ENCODE results near the gene PDZRN3. TPM values are rescaled to one million over a fixed set of nuclear protein-coding genes. Genes with fewer than 3 reads are reported as not detected.

The PDZRN3 gene
- total and polyA plus RNA-seq, 2 experiments from 2014 or later: 22.3 to 35.6 TPM

DNA sequence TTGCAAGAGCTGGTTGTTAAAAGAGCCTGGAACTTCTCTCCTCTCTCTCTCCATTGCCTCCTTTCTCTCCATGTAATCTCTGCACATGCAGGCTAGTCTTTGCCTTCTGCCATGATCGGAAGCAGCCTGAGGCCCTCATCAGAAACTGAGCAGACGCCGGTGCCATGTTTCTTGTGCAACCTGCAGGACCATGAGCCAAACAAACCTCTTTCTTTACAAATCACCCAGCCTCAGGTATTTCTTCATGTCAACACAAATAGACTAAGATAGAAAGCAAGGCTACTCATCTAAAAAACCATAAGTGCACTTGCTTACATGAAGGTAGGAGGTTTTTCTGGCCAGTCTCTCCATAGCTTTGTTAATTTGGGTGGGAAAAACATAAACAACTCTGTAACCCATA, 8.7 kb downstream of the PDZRN3 start:
- H3K4me2 ChIP-seq (ENCODE audit: unreplicated experiment): no peak overlapping the region
- H3K9ac ChIP-seq: no peak overlapping the region
- H3K27me3 ChIP-seq (replicated peaks; ENCODE audit: insufficient read depth): no peaks in the 10 kb centered on the region
- H3K9me3 ChIP-seq (ENCODE audit: low read depth): no peaks in the 10 kb centered on the region
- no peaks in the 10 kb centered on the region for H3K36me3 ChIP-seq (ENCODE audit: low read depth)
- H2AFZ ChIP-seq: no peak overlapping the region
- no peak for DNase-seq
- no peaks in the 10 kb centered on the region for H3K9me2 ChIP-seq (ENCODE audit: insufficient read depth)
- no peak overlapping the region for H3K4me3 ChIP-seq
- no peaks in the 10 kb centered on the region for H4K20me1 ChIP-seq (ENCODE audit: insufficient read depth)
- 95 to 97% methylated on average over 3 of the region's 3 CpGs for WGBS, 2 experiments (ENCODE audit: low coverage in 1 of 2, low lambda C conversion rate in 2 of 2, missing lambda C conversion rate in 2 of 2)
- peaks cover 98% of the 10 kb centered on the region for H3K79me2 ChIP-seq (ENCODE audit: insufficient read depth)
- peaks cover 41% of the 10 kb centered on the region for H3K4me1 ChIP-seq (ENCODE audit: insufficient read depth)
- H3F3A ChIP-seq (ENCODE audit: insufficient read depth): peaks cover 27% of the 10 kb centered on the region
- H3K27ac ChIP-seq: no peak overlapping the region
- in situ Hi-C loops (cut with MboI): loop anchor here (10.0 kb wide), 2 partner anchors 229 to 511 kb away; no protein-coding TSS in a partner anchor
- TF ChIP-seq EZH2 (IDR thresholded peaks at IDR 0.05; ENCODE audit: insufficient read depth, poor library complexity, severe bottlenecking): no peak

GRCh38 chr3:73614419-73614818, 10.3 kb downstream of the PDZRN3 start:
- WGBS, 2 experiments (ENCODE audit: low coverage in 1 of 2, low lambda C conversion rate in 2 of 2, missing lambda C conversion rate in 2 of 2): 3 to 10% methylated on average over 2 of the region's 2 CpGs
- no peaks in the 10 kb centered on the region for H3K36me3 ChIP-seq (ENCODE audit: low read depth)
- TF ChIP-seq EZH2phosphoT487 (IDR thresholded peaks at IDR 0.05; ENCODE audit: insufficient read depth, low read depth) (no peak), EZH2 (IDR thresholded peaks at IDR 0.05; ENCODE audit: insufficient read depth, poor library complexity, severe bottlenecking) (no peak)
- no peaks in the 10 kb centered on the region for H4K20me1 ChIP-seq (ENCODE audit: insufficient read depth)
- in situ Hi-C loops (cut with MboI): loop anchor here (10.0 kb wide), 2 partner anchors 230 to 510 kb away; no protein-coding TSS in a partner anchor
- H3K9me3 ChIP-seq (ENCODE audit: low read depth): no peaks in the 10 kb centered on the region
- peak overlapping the region; percentile 56 for H3K9ac ChIP-seq
- H3K9me2 ChIP-seq (ENCODE audit: insufficient read depth): no peaks in the 10 kb centered on the region
- peaks cover 35% of the 10 kb centered on the region for H3F3A ChIP-seq (ENCODE audit: insufficient read depth)
- peak; percentile 94 for DNase-seq
- H3K4me3 ChIP-seq: no peak overlapping the region
- peak overlapping the region; percentile 66 for H3K4me2 ChIP-seq (ENCODE audit: unreplicated experiment)
- no peaks in the 10 kb centered on the region for H3K27me3 ChIP-seq (replicated peaks; ENCODE audit: insufficient read depth)
- H3K79me2 ChIP-seq (ENCODE audit: insufficient read depth): peaks cover 98% of the 10 kb centered on the region
- H3K27ac ChIP-seq: peak overlapping the region; percentile 80
- peaks cover 52% of the 10 kb centered on the region for H3K4me1 ChIP-seq (ENCODE audit: insufficient read depth)
- no peak overlapping the region for H2AFZ ChIP-seq

DNA sequence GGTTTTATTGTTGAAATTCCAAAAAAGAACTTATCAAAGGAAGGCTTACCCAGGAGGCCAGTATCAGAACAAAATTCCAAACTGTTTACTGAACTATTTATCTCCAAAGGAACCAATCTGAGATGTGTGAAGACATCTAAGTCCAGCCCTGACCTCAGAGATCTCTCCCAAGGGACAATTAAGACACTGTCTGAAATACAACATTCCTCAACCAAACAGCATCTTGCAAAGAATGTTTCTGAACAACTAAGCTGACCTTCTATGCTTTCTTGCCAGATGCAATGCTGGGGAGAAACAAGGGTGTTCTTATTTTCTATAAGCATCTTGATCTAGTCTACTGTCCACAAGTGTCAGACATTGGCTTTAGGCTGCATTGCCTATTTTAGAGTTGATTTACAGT, 13.6 kb downstream of the PDZRN3 start:
- peak overlapping the region; percentile 35 for H3K27ac ChIP-seq
- H3K79me2 ChIP-seq (ENCODE audit: insufficient read depth): peaks cover 98% of the 10 kb centered on the region
- in situ Hi-C loops (cut with MboI): loop anchor here (10.0 kb wide), 2 partner anchors 234 to 506 kb away; no protein-coding TSS in a partner anchor
- H3K4me2 ChIP-seq (ENCODE audit: unreplicated experiment): peak overlapping the region; percentile 40
- no peaks in the 10 kb centered on the region for H3K36me3 ChIP-seq (ENCODE audit: low read depth)
- DNase-seq: peak; percentile 63
- H3K27me3 ChIP-seq (replicated peaks; ENCODE audit: insufficient read depth): no peaks in the 10 kb centered on the region
- H3K9ac ChIP-seq: no peak overlapping the region
- TF ChIP-seq EZH2phosphoT487 (IDR thresholded peaks at IDR 0.05; ENCODE audit: insufficient read depth, low read depth) (no peak), EZH2 (IDR thresholded peaks at IDR 0.05; ENCODE audit: insufficient read depth, poor library complexity, severe bottlenecking) (no peak)
- H3K9me3 ChIP-seq (ENCODE audit: low read depth): no peaks in the 10 kb centered on the region
- H3K9me2 ChIP-seq (ENCODE audit: insufficient read depth): no peaks in the 10 kb centered on the region
- H3F3A ChIP-seq (ENCODE audit: insufficient read depth): peaks cover 40% of the 10 kb centered on the region
- H2AFZ ChIP-seq: no peak overlapping the region
- no peaks in the 10 kb centered on the region for H4K20me1 ChIP-seq (ENCODE audit: insufficient read depth)
- H3K4me3 ChIP-seq: no peak overlapping the region
- H3K4me1 ChIP-seq (ENCODE audit: insufficient read depth): peaks cover 50% of the 10 kb centered on the region

GRCh38 chr3:73610493-73610892, 14.2 kb downstream of the PDZRN3 start:
- no peaks in the 10 kb centered on the region for H3K27me3 ChIP-seq (replicated peaks; ENCODE audit: insufficient read depth)
- no peaks in the 10 kb centered on the region for H3K9me3 ChIP-seq (ENCODE audit: low read depth)
- no peak overlapping the region for H3K9ac ChIP-seq
- H3K27ac ChIP-seq: peak overlapping the region; percentile 35; the same call in 1 of the 2 replicates
- peaks cover 96% of the 10 kb centered on the region for H3K79me2 ChIP-seq (ENCODE audit: insufficient read depth)
- H4K20me1 ChIP-seq (ENCODE audit: insufficient read depth): no peaks in the 10 kb centered on the region
- in situ Hi-C loops (cut with MboI): loop anchor here (10.0 kb wide), 2 partner anchors 234 to 506 kb away; no protein-coding TSS in a partner anchor
- no peak overlapping the region for H2AFZ ChIP-seq
- no peaks in the 10 kb centered on the region for H3K9me2 ChIP-seq (ENCODE audit: insufficient read depth)
- 34 to 35% methylated on average over 1 of the region's 1 CpG for WGBS, 2 experiments (ENCODE audit: low coverage in 1 of 2, low lambda C conversion rate in 2 of 2, missing lambda C conversion rate in 2 of 2)
- peaks cover 41% of the 10 kb centered on the region for H3F3A ChIP-seq (ENCODE audit: insufficient read depth)
- H3K4me3 ChIP-seq: no peak overlapping the region
- H3K4me2 ChIP-seq (ENCODE audit: unreplicated experiment): peak overlapping the region; percentile 40
- H3K4me1 ChIP-seq (ENCODE audit: insufficient read depth): peaks cover 54% of the 10 kb centered on the region
- DNase-seq: no peak
- no peak for TF ChIP-seq EZH2 (IDR thresholded peaks at IDR 0.05; ENCODE audit: insufficient read depth, poor library complexity, severe bottlenecking)
- no peak for TF ChIP-seq EZH2phosphoT487 (IDR thresholded peaks at IDR 0.05; ENCODE audit: insufficient read depth, low read depth)
- no peaks in the 10 kb centered on the region for H3K36me3 ChIP-seq (ENCODE audit: low read depth)

GRCh38 chr3:73609655-73610054, 15.1 kb downstream of the PDZRN3 start:
- H3K27me3 ChIP-seq (replicated peaks; ENCODE audit: insufficient read depth): no peaks in the 10 kb centered on the region
- peaks cover 94% of the 10 kb centered on the region for H3K79me2 ChIP-seq (ENCODE audit: insufficient read depth)
- no peak overlapping the region for H2AFZ ChIP-seq
- TF ChIP-seq EZH2 (IDR thresholded peaks at IDR 0.05; ENCODE audit: insufficient read depth, poor library complexity, severe bottlenecking): no peak
- TF ChIP-seq EZH2phosphoT487 (IDR thresholded peaks at IDR 0.05; ENCODE audit: insufficient read depth, low read depth): no peak
- WGBS, 2 experiments (ENCODE audit: low coverage in 1 of 2, low lambda C conversion rate in 2 of 2, missing lambda C conversion rate in 2 of 2): 81 to 89% methylated on average over 2 of the region's 2 CpGs
- peaks cover 54% of the 10 kb centered on the region for H3K4me1 ChIP-seq (ENCODE audit: insufficient read depth)
- no peak for DNase-seq
- no peak overlapping the region for H3K4me3 ChIP-seq
- H3K27ac ChIP-seq: no peak overlapping the region
- H3K9ac ChIP-seq: no peak overlapping the region
- H3K9me2 ChIP-seq (ENCODE audit: insufficient read depth): no peaks in the 10 kb centered on the region
- H3K36me3 ChIP-seq (ENCODE audit: low read depth): no peaks in the 10 kb centered on the region
- no peaks in the 10 kb centered on the region for H3K9me3 ChIP-seq (ENCODE audit: low read depth)
- no peaks in the 10 kb centered on the region for H4K20me1 ChIP-seq (ENCODE audit: insufficient read depth)
- peaks cover 39% of the 10 kb centered on the region for H3F3A ChIP-seq (ENCODE audit: insufficient read depth)
- in situ Hi-C loops (cut with MboI): loop anchor here (10.0 kb wide), 2 partner anchors 235 to 505 kb away; no protein-coding TSS in a partner anchor
- no peak overlapping the region for H3K4me2 ChIP-seq (ENCODE audit: unreplicated experiment)
